Myocyte (in vitro differentiated cells): ENCODE results near the gene BICDL1. TPM values are rescaled to one million over a fixed set of nuclear protein-coding genes. Genes with fewer than 3 reads are reported as not detected.

Experiments
- DNase-seq: peaks from one replicate; pipeline ENCODE4 v3.0.0-alpha.2; 2012; ENCODE audit warnings: low read depth
- total RNA-seq: library from RNA; depleted of rRNA; stranded (reverse); fragments of >200 nt; gene quantifications from 2 replicates; pipeline ENCODE4 v1.2.3, GENCODE V29; 2014

The BICDL1 gene
- total RNA-seq, 1 donor from 2014 or later: 2.5 TPM

DNA sequence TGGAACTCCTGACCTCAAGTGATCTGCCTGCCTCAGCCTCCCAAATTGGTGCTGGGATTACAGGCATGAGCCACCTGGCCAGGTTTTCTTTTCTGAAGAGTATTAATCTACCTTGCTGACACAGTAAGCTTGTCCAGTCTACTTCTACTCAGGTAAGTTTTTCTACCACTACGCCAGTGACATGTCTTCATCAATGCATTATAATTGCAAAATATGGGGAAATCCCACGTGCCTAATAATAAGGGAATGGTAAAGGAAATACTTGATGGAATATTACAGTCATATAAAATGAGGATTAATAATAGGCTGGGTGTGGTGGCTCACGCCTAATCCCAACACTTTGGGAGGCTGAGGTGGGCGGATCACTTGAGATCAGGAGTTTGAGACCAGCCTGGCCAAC is 65.3 kb downstream of the BICDL1 start:
- no peak for DNase-seq

DNA sequence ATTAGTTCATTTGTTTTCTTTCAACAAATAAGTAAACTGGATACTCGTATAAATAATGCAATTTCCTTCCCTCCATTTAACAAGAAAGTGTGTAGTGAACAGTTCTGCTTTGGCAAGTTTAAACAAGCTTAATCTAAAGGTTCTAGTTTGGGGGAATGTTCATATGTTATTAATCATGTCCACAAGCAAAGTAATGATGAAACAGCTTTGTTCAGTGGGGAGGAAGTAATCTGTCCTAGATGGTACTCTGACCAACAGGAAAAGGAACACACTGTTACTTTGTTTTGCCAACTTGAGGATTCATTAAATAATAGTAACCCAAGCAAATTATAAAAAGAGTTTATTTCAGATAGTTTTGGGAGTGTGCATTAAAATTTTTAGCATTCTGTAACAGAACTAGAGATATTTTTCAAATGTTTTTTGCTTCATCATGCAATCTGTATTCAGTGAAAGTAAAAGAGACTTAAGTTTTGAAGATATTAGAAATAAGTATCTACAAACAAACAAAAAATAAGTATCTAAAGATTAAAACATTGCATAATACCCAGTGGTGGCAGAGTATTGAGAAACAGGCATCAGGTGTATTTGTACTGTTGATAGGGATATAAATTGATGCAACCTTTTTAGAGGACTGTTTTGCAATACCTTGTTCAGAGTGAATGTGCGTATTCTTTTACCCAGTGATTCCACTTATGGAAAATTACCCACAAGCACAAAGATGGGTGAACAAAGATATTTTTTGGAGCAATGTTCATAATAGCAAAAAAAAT is 66.4 kb downstream of the BICDL1 start:
- no peak for DNase-seq

DNA sequence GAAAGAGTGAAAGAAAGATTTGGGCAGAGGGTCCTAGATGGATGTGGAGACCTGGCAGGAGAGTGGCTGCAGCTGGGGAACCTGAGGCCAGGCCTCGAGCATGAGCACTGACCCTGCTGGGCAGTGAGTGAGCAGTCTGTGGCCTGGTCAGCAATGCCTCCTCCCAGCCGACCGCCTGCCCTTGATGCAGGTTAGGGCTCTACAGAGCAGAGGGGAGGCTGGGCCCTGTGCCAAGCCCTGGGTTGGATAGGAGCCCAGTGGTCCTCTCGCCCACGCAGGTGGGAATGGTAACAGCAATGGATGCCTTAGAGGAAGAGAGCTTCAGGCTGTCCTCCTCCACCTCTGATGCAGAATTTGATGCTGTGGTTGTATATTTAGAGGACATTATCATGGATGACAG is 67.7 kb downstream of the BICDL1 start:
- DNase-seq: no peak

DNA sequence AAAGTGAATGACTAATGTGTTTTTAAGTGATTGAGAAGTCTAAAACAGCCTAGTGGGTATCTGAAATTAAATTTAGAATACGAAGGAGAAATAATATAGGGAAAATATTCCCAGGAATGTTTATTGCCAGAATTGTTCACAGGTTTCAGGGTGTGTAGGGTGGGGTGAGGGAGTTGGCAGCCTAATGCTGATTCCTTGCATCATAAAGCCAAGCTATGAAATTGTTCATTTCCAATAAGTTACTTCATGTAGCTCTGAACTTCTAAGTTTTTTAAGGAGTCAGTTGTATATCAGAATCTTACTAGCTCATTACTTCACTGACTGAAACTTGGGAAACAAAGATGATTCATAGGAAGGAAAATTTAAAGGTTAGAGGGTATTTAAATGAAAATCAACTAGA is 71.2 kb downstream of the BICDL1 start:
- no peak for DNase-seq

DNA sequence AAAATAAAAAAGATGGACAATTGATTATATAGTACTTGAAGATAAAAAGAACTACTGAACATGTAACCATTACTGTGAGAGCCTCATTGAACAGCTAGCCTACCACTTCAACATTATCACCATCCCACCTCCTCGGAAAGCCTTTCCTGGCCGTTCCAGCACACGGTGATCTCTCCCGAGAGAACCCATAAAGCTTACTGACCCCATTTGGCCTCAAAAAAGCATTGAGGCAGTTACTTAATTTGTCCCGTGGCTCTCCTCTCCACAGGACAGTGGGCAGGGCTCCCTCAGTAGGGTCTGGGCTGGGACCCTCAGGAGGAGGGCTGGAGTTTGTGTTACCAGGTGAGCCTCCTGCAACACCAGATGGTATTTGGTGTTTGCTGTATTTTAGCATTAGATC is 71.7 kb downstream of the BICDL1 start:
- DNase-seq: no peak

DNA sequence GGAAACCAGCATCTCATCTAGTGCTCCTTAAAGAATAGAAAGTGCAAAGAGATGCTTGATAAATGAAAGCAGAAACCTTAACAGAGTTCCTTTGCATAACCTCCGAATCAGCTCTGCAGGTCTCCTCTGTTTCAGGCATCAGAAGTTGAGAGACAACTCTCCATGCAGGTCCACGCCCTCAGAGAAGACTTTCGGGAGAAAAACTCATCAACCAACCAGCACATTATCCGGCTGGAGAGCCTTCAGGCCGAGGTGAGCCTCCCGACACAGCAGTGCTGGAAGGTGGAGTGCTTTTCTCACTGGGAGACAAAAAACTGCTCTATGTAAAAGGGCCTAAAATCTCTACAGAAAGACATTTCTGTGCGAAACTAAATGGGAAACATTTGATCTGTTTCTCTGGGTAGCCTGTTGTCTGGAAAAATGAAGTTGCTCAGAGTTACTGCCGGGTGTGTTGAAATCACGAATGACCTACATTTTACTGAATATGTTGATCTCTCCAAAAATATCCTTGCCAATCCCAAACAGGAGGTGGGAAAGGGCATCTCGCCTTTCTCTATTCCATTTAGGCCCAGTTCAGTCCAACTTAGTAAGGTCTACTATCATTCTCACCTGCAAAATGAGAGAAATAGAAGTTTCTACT is 72.7 kb downstream of the BICDL1 start:
- DNase-seq: no peak

- DNase-seq: no peak
Measured at GRCh38 chr12:120062976-120063579, 74.0 kb downstream of the BICDL1 start.

GRCh38 chr12:120064054-120064940 is 75.3 kb downstream of the BICDL1 start:
- DNase-seq: no peak

- DNase-seq: no peak
Measured at GRCh38 chr12:120065472-120065871, 76.4 kb downstream of the BICDL1 start.

DNA sequence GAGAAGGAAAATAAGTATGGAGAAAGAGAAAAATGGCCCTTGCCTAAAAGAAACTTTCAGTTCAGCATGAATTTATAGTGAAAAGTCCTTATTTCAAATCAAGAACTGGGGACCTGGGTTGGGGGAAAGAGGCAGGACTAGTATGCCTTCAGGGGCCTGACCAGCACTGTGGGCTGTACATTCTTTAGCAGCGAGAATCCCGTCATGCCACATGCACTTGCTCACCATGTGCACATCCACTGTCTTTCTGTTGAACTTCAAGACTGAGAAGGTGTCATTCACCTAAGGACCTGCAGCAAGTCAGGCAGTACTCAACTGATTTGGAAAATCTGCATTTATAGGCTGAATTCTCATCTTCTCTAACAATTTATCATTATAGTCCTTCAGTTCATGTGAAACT is 77.3 kb downstream of the BICDL1 start:
- no peak for DNase-seq

DNA sequence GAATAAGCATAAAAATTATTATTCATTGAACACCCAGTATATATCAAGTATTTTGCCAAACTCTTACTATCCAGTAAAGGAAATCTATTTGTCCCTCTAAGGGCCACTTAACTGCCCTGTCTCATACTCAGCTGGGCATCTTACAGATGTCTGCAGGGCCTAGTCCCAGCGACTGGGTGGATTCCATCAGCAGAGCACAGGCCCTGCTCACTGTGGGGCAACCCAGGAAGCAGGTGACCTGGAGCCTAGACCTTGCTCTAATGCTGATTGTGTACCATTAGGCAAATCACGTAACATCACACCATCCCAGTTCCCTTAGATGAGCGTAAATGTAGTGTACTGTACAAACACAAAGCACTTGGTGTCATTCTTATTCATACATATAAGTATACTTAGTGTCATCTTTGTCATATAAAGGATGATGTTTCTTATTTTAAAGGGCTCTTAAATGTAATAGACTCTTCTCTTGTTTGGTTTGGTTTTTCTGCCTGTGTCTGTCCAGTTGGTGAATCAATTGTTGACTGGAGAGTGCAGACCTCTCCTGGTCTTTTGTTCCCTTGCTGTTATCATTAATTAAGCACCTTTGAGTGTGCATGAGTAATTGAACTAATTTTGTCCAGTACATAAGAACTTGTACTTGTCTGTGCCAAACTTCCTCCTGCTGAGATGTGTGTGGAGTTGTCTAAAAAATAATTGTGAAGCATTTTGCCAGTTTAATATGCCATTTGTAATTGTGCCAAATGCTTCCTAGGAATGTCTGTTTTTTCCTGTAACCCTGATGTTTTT is 78.2 kb downstream of the BICDL1 start:
- DNase-seq: no peak

DNA sequence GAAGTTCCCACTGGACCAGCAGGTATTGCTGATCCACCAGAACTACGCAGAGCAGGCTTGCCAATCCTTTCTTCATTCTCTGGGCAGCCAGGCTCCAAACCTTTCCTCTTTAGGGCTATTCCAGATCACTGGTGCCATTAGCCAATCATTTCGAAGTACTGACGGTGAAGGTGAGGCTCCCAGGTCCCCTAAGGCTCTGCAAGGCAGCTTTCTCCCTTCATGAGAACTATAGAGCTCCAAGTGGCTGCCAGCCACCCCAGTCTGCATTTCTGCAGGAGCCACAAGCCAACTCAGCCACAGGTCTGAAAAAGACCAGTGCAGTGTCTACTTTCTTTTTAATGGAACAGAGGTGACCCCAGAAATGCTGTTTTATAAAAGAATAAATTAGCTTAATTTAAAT is 78.9 kb downstream of the BICDL1 start:
- no peak for DNase-seq

DNA sequence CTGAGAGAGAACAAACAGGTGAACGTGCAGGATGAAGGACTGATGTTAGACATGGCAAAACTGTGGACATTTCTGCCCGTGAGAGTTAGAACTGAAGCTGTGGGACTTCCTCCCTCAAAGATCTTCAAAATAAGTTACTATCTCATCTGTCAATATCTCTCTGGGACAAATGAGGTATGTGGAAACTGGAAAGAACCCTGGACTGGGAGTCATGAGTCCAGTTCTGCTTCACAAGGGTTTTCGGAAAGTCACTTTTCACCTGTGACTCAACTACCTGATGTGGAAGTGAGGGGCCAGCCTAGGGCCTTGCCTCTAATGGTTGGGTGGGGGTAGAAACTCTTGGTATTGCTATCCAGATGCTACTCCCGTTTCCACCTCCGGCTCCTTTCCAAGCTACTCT is 80.2 kb downstream of the BICDL1 start:
- no peak for DNase-seq

GRCh38 chr12:120071493-120072020 is 82.5 kb downstream of the BICDL1 start:
- DNase-seq: no peak

- no peak for DNase-seq
Measured at GRCh38 chr12:120072472-120073249, 83.6 kb downstream of the BICDL1 start.

- no peak for DNase-seq
Measured at GRCh38 chr12:120075034-120075616, 86.1 kb downstream of the BICDL1 start.

DNA sequence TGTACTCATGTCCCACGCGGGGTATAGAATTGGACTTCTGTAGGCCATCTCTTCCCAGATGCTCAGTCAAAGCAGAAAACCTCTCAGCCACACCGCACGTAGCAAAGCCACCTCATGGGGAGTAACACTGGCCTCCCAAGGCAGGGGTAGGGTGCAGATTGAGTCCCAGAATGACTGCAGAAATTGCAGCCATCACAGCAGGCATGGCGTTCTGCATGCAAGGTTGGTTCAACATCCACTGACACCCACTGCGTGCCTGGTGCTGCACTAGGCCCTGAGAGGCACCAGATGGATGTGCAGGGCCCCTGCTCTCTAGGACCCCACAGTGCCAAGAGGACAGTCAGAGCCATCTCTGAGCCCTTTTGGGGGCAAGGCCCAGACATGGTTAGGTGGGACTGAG is 87.6 kb downstream of the BICDL1 start:
- no peak for DNase-seq

DNA sequence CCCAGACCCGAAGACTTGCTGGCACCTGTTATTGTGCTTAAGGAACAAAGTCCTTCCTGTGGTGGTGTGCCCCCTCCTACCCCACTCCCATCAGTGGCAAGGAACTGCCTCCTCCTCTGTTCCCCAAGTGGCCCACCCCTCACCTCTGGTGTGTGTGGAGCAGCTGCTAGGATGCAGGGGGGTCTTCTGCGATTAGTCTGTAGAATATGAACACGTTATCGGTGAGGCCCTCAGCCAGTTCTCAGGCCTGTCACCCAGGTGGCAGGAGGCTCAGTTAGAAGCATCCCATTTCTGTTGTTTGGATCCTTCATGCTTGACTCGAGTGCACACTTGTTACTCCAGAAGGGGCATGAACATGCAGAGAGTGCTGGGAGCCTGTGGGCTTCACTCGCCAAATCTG is 88.2 kb downstream of the BICDL1 start:
- no peak for DNase-seq

DNA sequence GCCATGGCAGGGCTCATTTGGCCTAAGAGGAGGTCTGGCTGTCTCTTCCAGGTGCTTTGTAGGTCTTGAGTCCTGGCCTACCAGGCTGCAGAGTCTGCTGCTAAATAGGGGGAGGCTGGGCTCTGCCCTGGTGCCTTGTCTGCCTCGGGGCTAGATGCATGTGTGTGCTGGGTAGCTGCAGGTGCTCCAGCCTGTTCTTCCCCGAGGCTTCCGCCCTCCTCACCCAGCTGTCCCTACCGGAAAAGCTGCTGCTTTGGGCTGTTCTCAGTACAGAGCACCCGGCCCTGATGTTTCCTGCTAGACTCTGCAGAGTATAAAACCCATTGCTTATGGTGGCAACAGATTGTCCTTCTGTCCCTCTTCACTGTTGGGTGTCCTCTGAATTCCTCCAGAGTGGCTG is 89.8 kb downstream of the BICDL1 start:
- DNase-seq: no peak
